Choroid plexus epithelial cell (primary cell): ENCODE data around the gene PLEKHH3.
"Not testable (repeated sequence)": the region's sequence is repeated elsewhere in the genome, so short reads cannot be mapped to it uniquely, and the experiment has no call there.

Source experiments
- DNase-seq: peaks from one replicate; pipeline ENCODE4 v3.0.0-alpha.2; 2010; ENCODE audit warnings: low read depth
- H3K4me3 ChIP-seq: 2 replicates; pipeline ENCODE4 v1.5.1; 2011; ENCODE audit warnings: low read depth, mild to moderate bottlenecking, control low read depth, low read length, moderate library complexity
- CTCF ChIP-seq: conservative IDR thresholded peaks from 2 replicates; pipeline ENCODE4 v1.5.1; 2011; ENCODE audit warnings: low read depth, mild to moderate bottlenecking, control low read depth, inconsistent platforms, low read length, moderate library complexity

The PLEKHH3 gene

GRCh38 chr17:42660692-42661345, 16.0 kb downstream of the PLEKHH3 start:
- DNase-seq = peak; percentile 45
- TF ChIP-seq CTCF = no peak
- H3K4me3 ChIP-seq = no peak overlapping the region

GRCh38 chr17:42659932-42660274, 16.9 kb downstream of the PLEKHH3 start:
- not testable (repeated sequence) for DNase-seq
- H3K4me3 ChIP-seq = peak overlapping the region; percentile 72

- DNase-seq = peak; percentile 91
Measured at GRCh38 chr17:42659079-42659931, 17.5 kb downstream of the PLEKHH3 start, which contains the start of gene TUBG2. TUBG2 (plus strand) TSS chr17:42659284; CDS start chr17:42659504, 220 bp downstream.

GRCh38 chr17:42657824-42658588, 18.8 kb downstream of the PLEKHH3 start:
- no peak for TF ChIP-seq CTCF
- no peak overlapping the region for H3K4me3 ChIP-seq
- DNase-seq = no peak

More at GRCh38 chr17:42659079-42659931, 17.5 kb downstream of the PLEKHH3 start, which contains the start of gene TUBG2:
- peak within 1 kb of the TSS; percentile 72 for H3K4me3 ChIP-seq
- TF ChIP-seq CTCF = no peak

GRCh38 chr17:42655528-42655927, 21.3 kb downstream of the PLEKHH3 start:
- no peak for TF ChIP-seq CTCF
- H3K4me3 ChIP-seq = no peak overlapping the region
- no peak for DNase-seq

GRCh38 chr17:42653179-42654124, 23.3 kb downstream of the PLEKHH3 start:
- peak overlapping the region; percentile 56 for H3K4me3 ChIP-seq
- TF ChIP-seq CTCF = no peak
- DNase-seq = peak; percentile 83
